ENCODE data around the gene GPC1.

Gene GPC1

DNA sequence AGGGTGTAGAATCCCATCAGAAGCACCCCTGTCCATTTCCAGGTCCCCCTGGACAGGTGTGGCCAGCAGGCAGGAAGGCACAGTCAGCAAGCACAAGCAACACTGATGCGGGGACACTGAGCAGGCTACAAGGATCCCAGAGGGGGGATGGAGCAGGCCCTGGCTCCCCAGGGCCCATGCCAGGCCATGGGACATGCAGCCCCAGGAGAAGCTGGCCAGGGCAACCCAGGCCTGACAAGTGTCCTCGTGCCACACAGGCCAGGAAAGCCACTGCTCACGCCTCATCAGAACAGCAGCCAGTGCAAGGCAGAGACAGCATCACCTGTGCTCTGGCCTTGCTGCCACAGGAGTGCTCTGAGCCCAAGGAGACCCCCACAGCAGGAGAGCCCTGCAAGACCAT lies 14.1 kb upstream of the GPC1 start:
- no peak for DNase-seq (ENCODE audit: low spot score)
- in situ Hi-C loops (cut with MboI; ENCODE audit: low sequenced_read_pairs, unreplicated experiment): no loop called here
- TF ChIP-seq CTCF (IDR thresholded peaks at IDR 0.05; ENCODE audit: borderline replicate concordance, control extremely low read depth, extremely low read depth, insufficient read depth, missing control alignments): no peak

DNA sequence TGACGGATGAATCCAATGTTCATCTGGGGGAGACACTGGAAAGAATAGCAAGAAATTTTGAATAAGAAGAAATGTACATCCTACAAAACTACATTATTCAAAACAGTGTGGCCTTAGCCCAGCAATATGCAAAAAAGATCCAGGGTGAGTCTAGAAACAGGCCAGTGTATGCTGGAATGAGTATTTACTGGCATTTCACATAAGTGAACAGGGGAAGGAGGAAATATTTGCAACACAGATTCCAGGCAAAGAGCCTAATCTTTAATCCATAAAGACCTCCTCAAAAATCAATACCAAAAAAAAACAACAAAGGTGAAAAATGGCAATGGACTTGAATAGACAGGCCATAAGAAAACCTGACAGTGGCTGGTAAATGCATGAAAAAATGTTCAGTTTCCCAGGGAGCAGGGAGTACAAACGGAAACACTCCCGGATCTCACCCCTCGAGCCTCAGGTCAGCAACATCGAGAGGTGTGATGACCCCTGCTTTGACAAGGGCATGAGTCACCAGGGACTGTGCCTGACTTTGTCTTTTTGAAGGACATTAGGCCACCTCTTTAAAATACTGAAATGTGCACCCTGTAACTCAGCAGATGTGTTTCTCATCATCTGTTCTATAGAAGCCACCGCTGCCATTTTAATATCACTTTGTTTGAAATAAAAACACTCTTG lies 12.7 kb upstream of the GPC1 start:
- no peak for DNase-seq (ENCODE audit: low spot score)
- in situ Hi-C loops (cut with MboI; ENCODE audit: low sequenced_read_pairs, unreplicated experiment): no loop called here
- no peak for TF ChIP-seq CTCF (IDR thresholded peaks at IDR 0.05; ENCODE audit: borderline replicate concordance, control extremely low read depth, extremely low read depth, insufficient read depth, missing control alignments)

- in situ Hi-C loops (cut with MboI; ENCODE audit: low sequenced_read_pairs, unreplicated experiment): no loop called here
- DNase-seq (ENCODE audit: low spot score): no peak
- TF ChIP-seq CTCF (IDR thresholded peaks at IDR 0.05; ENCODE audit: borderline replicate concordance, control extremely low read depth, extremely low read depth, insufficient read depth, missing control alignments): no peak
These were observed 11.7 kb upstream of the GPC1 start for GRCh38 chr2:240423788-240424191.

GRCh38 chr2:240424341-240425235 lies 10.9 kb upstream of the GPC1 start:
- in situ Hi-C loops (cut with MboI; ENCODE audit: low sequenced_read_pairs, unreplicated experiment): loop anchor here (25.0 kb wide), 2 partner anchors 187 to 262 kb away; no protein-coding TSS in a partner anchor

DNA sequence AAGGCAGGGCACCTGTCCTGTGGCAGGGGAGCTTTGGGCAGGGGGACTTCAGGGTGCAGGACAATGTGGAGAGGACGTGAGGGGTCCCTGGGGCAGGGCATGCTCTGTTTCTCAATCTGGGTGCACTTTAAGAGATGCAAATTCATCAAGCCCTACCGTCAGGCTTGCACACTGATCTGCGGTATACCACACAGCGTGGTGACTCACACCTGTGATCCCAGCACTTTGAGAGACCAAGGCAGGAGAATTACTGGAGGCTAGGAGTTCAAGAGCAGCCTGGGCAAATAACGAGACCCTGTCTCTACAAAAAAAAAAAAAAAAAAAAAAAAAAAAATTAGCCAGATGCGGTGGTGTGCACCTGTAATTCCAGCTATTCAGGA lies 10.2 kb upstream of the GPC1 start:
- TF ChIP-seq CTCF (IDR thresholded peaks at IDR 0.05; ENCODE audit: borderline replicate concordance, control extremely low read depth, extremely low read depth, insufficient read depth, missing control alignments): no peak
- in situ Hi-C loops (cut with MboI; ENCODE audit: low sequenced_read_pairs, unreplicated experiment): loop anchor here (25.0 kb wide), 2 partner anchors 188 to 263 kb away; no protein-coding TSS in a partner anchor
- DNase-seq (ENCODE audit: low spot score): no peak

More at GRCh38 chr2:240424341-240425235, 10.9 kb upstream of the GPC1 start:
- no peak for DNase-seq (ENCODE audit: low spot score)
- TF ChIP-seq CTCF (IDR thresholded peaks at IDR 0.05; ENCODE audit: borderline replicate concordance, control extremely low read depth, extremely low read depth, insufficient read depth, missing control alignments): no peak

GRCh38 chr2:240425697-240426096 lies 9.8 kb upstream of the GPC1 start:
- TF ChIP-seq CTCF (IDR thresholded peaks at IDR 0.05; ENCODE audit: borderline replicate concordance, control extremely low read depth, extremely low read depth, insufficient read depth, missing control alignments): no peak
- DNase-seq (ENCODE audit: low spot score): no peak
- in situ Hi-C loops (cut with MboI; ENCODE audit: low sequenced_read_pairs, unreplicated experiment): loop anchor here (25.0 kb wide), 2 partner anchors 188 to 263 kb away; no protein-coding TSS in a partner anchor

Measured in GM13976 (cell line).